SK-MEL-5 (cell line): ENCODE results near the gene TMEM35B. TPM values are rescaled to one million over a fixed set of nuclear protein-coding genes. Genes with fewer than 3 reads are reported as not detected.

Experiments
- small RNA-seq, 2 experiments: library from RNA; depleted of rRNA; stranded (forward); fragments of <200 nt; gene quantifications; one replicate each; pipeline ENCODE3, GENCODE V24; 2014
- total RNA-seq: library from RNA; depleted of rRNA; stranded (reverse); fragments of >200 nt; shearing (Covaris generic); gene quantifications from 2 replicates; pipeline ENCODE4 v1.2.3, GENCODE V29; 2014; rRNA removed

The TMEM35B gene
- total RNA-seq, 1 experiment from 2014 or later, result 22.9 TPM

Small RNAs within 50 kb of the gene (small RNA-seq; reads per million reads assigned to genes)
- gene TMEM35B, result 0 reads per million in 2 experiments

Other genes with a start within 250 kb of the TMEM35B start
- gene GJB5, start 230.3 kb downstream of the TMEM35B start, total RNA-seq, result not detected in 2 replicates
- not detected in 2 replicates for gene GJB4, start 225.6 kb downstream of the TMEM35B start, total RNA-seq
- gene GJB3, start 204.1 kb downstream of the TMEM35B start, total RNA-seq, result not detected in 2 replicates
- gene GJA4, start 192.3 kb downstream of the TMEM35B start, total RNA-seq, result not detected in 2 replicates
- gene SMIM12, start 125.6 kb downstream of the TMEM35B start, total RNA-seq, result 39.7 and 40.7 TPM in 2 replicates
- gene DLGAP3, start 55.7 kb downstream of the TMEM35B start, total RNA-seq, result 0.35 and 1.8 TPM in 2 replicates
- gene ZMYM6, start 46.6 kb upstream of the TMEM35B start, total RNA-seq, result 10.0 and 10.4 TPM in 2 replicates
- gene ZMYM1, start 94.0 kb upstream of the TMEM35B start, total RNA-seq, result 18.8 and 19.3 TPM in 2 replicates
- 169 and 174 TPM in 2 replicates for gene SFPQ, start 207.8 kb upstream of the TMEM35B start, total RNA-seq